HepG2 (cell line): ENCODE results near the gene CHMP5. TPM values are rescaled to one million over a fixed set of nuclear protein-coding genes. Genes with fewer than 3 reads are reported as not detected.

Source experiments
- ATAC-seq: fragments of 200-7000 bp; cut with Tn5 transposase; 3 replicates; pipeline ENCODE4 v1.9.1; 2020; ENCODE audit warnings: mild to moderate bottlenecking, moderate library complexity
- BruUV-seq: library from RNA; stranded (reverse); fragments of 400-500 nt; replicated peaks from 2 replicates; lab custom pipeline; 2021; lab: Mats Ljungman, UMichigan
- CTCF ChIA-PET: fragments of 300-600 bp; formaldehyde crosslinking; extraction: SDS; loops from one replicate; lab custom pipeline; 2021; ENCODE audit warnings: low total read pairs, inconsistent platforms, low intra/inter-chr PET ratio; lab: Yijun Ruan, JAX
- POLR2A ChIA-PET: fragments of 350-600 bp; sonication (Branson Sonifier 250); formaldehyde crosslinking; loops from one replicate; lab custom pipeline; 2020; ENCODE audit warnings: antibody characterized with exemption, inconsistent platforms; lab: Yijun Ruan, JAX
- DNase-seq: peaks from one replicate; pipeline ENCODE4 v3.0.0-alpha.2; 2015; ENCODE audit warnings: low spot score
- FAIRE-seq: peaks from 3 replicates; lab custom pipeline; 2011; peaks lifted over from hg19 to GRCh38; lab: Jason Lieb, UNC
- H2AFZ ChIP-seq: one replicate; pipeline ENCODE4 v1.6.1; 2011; ENCODE audit warnings: low read length, inconsistent platforms
- H3K27ac ChIP-seq: fragments of 300-600 bp; 3 replicates; pipeline ENCODE4 v1.8.0; 2011; ENCODE audit warnings: mixed run types, mild to moderate bottlenecking, mixed read lengths, low read length, inconsistent platforms; ENCODE audit not compliant: insufficient read depth; ENCODE audit errors: extremely low read length
- H3K27me3 ChIP-seq, 2 experiments: fragments of 200-600 bp in 1 of 2; 2 replicates in 1 of 2; 3 replicates in 1 of 2; pipeline versions ENCODE4 v1.6.0 to v1.8.0; 2011; ENCODE audit warnings: low read length in 2 of 2, mild to moderate bottlenecking in 2 of 2, moderate library complexity in 2 of 2, inconsistent platforms in 1 of 2; ENCODE audit not compliant: insufficient read depth in 2 of 2, control insufficient read depth in 1 of 2
- H3K36me3 ChIP-seq, 2 experiments: fragments of 200-600 bp in 1 of 2; replicated peaks in 1 of 2; 2 replicates in 1 of 2; 3 replicates in 1 of 2; pipeline versions ENCODE4 v1.5.1 to v1.8.0; 2011; ENCODE audit warnings: low read length in 2 of 2, inconsistent platforms in 1 of 2; ENCODE audit not compliant: insufficient read depth in 2 of 2, control insufficient read depth in 1 of 2
- H3K4me1 ChIP-seq: 2 replicates; pipeline ENCODE4 v1.5.1; 2012; ENCODE audit warnings: low read length, inconsistent platforms; ENCODE audit not compliant: insufficient read depth
- H3K4me2 ChIP-seq: 2 replicates; pipeline ENCODE4 v1.6.0; 2011; ENCODE audit warnings: low read depth, low read length, inconsistent platforms
- H3K4me3 ChIP-seq, 3 experiments: fragments of 200-600 bp in 1 of 3; sonication (generic), shearing (Covaris generic) in 1 of 3; replicated peaks in 1 of 3; 2 replicates each; pipeline ENCODE4 v1.5.1; 2011 to 2016; ENCODE audit warnings: low read length in 3 of 3, inconsistent platforms in 2 of 3, low read depth in 2 of 3, mild to moderate bottlenecking in 2 of 3, control low read depth in 1 of 3, mixed read lengths in 1 of 3; ENCODE audit not compliant: insufficient read depth in 1 of 3
- H3K79me2 ChIP-seq: one replicate; pipeline ENCODE4 v1.6.1; 2011; ENCODE audit warnings: low read length, inconsistent platforms; ENCODE audit not compliant: insufficient read depth
- H3K9ac ChIP-seq: 2 replicates; pipeline ENCODE4 v1.6.0; 2011; ENCODE audit warnings: mild to moderate bottlenecking, low read depth, low read length, inconsistent platforms; ENCODE audit not compliant: insufficient read depth
- H3K9me3 ChIP-seq: 2 replicates; pipeline ENCODE4 v1.5.1; 2012; ENCODE audit warnings: mild to moderate bottlenecking, low read length
- H4K20me1 ChIP-seq: 2 replicates; pipeline ENCODE4 v1.6.0; 2011; ENCODE audit warnings: inconsistent platforms, mild to moderate bottlenecking, low read length, moderate library complexity; ENCODE audit not compliant: insufficient read depth
- FIP1L1 ChIP-seq: fragments of 200-400 bp; formaldehyde crosslinking; IDR thresholded peaks from 2 replicates; pipeline ENCODE4 v1.6.1; 2018; ENCODE audit warnings: low read depth, mild to moderate bottlenecking, low read length, moderate library complexity, borderline replicate concordance; ENCODE audit not compliant: insufficient read depth
- GATAD2A ChIP-seq: IDR thresholded peaks from 2 replicates; pipeline ENCODE4 v1.6.1; 2016
- GLI4 ChIP-seq: sonication (generic); formaldehyde crosslinking; IDR thresholded peaks from 2 replicates; pipeline ENCODE4 v1.5.1; 2020; ENCODE audit warnings: missing genetic modification reagents, mild to moderate bottlenecking, moderate library complexity, borderline replicate concordance
- MYNN ChIP-seq: sonication (generic); formaldehyde crosslinking; IDR thresholded peaks from 2 replicates; pipeline ENCODE4 v1.4.0; 2020; ENCODE audit warnings: mild to moderate bottlenecking, low read depth, missing genetic modification reagents
- NR2F6 ChIP-seq, 2 experiments: IDR thresholded peaks; 2 replicates each; pipeline ENCODE4 v1.6.1; 2016; ENCODE audit warnings: antibody characterized with exemption in 1 of 2, mild to moderate bottlenecking in 1 of 2
- REL ChIP-seq: sonication (generic); formaldehyde crosslinking; conservative IDR thresholded peaks from 2 replicates; pipeline ENCODE4 v1.8.0; 2022; ENCODE audit warnings: mild to moderate bottlenecking, missing genetic modification reagents, moderate library complexity
- SKIL ChIP-seq: sonication (generic); formaldehyde crosslinking; IDR thresholded peaks from 2 replicates; pipeline ENCODE4 v1.8.0; 2022; ENCODE audit warnings: missing genetic modification reagents, mild to moderate bottlenecking, moderate library complexity, borderline replicate concordance
- SMARCE1 ChIP-seq: fragments of 450-650 bp; IDR thresholded peaks from 2 replicates; pipeline ENCODE4 v1.6.1; 2017; ENCODE audit warnings: borderline replicate concordance
- SNAPC2 ChIP-seq: sonication (generic); formaldehyde crosslinking; IDR thresholded peaks from 2 replicates; pipeline ENCODE4 v1.8.1; 2022; ENCODE audit warnings: mild to moderate bottlenecking, missing genetic modification reagents
- TEAD3 ChIP-seq: optimal IDR thresholded peaks from 2 replicates; pipeline ENCODE3; 2016; ENCODE audit warnings: borderline replicate concordance
- ZNF230 ChIP-seq: sonication (generic); formaldehyde crosslinking; IDR thresholded peaks from 2 replicates; pipeline ENCODE4 v1.4.0; 2020; ENCODE audit warnings: mild to moderate bottlenecking, missing genetic modification reagents
- ZNF768 ChIP-seq: sonication (generic); formaldehyde crosslinking; IDR thresholded peaks from 2 replicates; pipeline ENCODE4 v1.4.0; 2020; ENCODE audit warnings: missing genetic modification reagents
- ZZZ3 ChIP-seq: sonication (generic); formaldehyde crosslinking; IDR thresholded peaks from 2 replicates; pipeline ENCODE4 v1.4.0; 2020; ENCODE audit warnings: missing genetic modification reagents, mild to moderate bottlenecking, borderline replicate concordance
- WGBS: methylation state at CpG from one replicate; pipeline ENCODE4 v1.1.6; 2017; ENCODE audit warnings: low lambda C conversion rate; 5-methylcytosine and 5-hydroxymethylcytosine counted together
- in situ Hi-C: cut with HindIII; loops from 2 replicates; pipeline ENCODE4 v1.10.0; 2017; ENCODE audit warnings: low pct_unique_long_range_greater_than_20kb; ENCODE audit not compliant: extremely low pct_ligation_motif_present
- intact Hi-C: fragments of 100-400 bp; cut with micrococcal nuclease; formaldehyde crosslinking; loops from one replicate; pipeline ENCODE4 v1.10.0; 2022; ENCODE audit not compliant: unreplicated experiment
- polyA plus RNA-seq, 8 experiments: library from polyadenylated mRNA; depleted of rRNA in 3 of 8; stranded (reverse) in 7 of 8; unstranded in 1 of 8; fragments of >200 nt; fragmentation: Illumina TruSeq in 4 of 8; extraction: Trizol in 4 of 8; gene quantifications; 2 replicates each; pipeline versions ENCODE4 v1.2.1 to v1.2.3, GENCODE V29; 2011 to 2016; ENCODE audit warnings: low read depth in 4 of 8, missing spikeins in 1 of 8, mixed read lengths in 1 of 8; ENCODE audit not compliant: insufficient read depth in 1 of 8
- total RNA-seq, 5 experiments: library from RNA; depleted of rRNA; stranded (reverse); fragments of >200 nt; fragmentation: Illumina TruSeq; extraction: Trizol; gene quantifications; 2 replicates each; pipeline ENCODE4 v1.2.3, GENCODE V29; 2016; ENCODE audit warnings: low read depth in 1 of 5
- TF ChIP-seq, protein P1 (sequence below): sonication (generic); formaldehyde crosslinking; IDR thresholded peaks from 2 replicates; pipeline ENCODE4 v1.8.0; 2022; ENCODE audit warnings: mild to moderate bottlenecking, missing genetic modification reagents
- TF ChIP-seq, protein P2 (sequence below): sonication (generic); formaldehyde crosslinking; IDR thresholded peaks from 2 replicates; pipeline ENCODE4 v1.5.1; 2020; ENCODE audit warnings: mild to moderate bottlenecking, missing genetic modification reagents, borderline replicate concordance

Gene CHMP5
- total and polyA plus RNA-seq, 2 of the 13 experiments (the other 11 are each of a cell fraction or from before 2014, with no cell fraction given), result 46.0 to 57.3 TPM

DNA sequence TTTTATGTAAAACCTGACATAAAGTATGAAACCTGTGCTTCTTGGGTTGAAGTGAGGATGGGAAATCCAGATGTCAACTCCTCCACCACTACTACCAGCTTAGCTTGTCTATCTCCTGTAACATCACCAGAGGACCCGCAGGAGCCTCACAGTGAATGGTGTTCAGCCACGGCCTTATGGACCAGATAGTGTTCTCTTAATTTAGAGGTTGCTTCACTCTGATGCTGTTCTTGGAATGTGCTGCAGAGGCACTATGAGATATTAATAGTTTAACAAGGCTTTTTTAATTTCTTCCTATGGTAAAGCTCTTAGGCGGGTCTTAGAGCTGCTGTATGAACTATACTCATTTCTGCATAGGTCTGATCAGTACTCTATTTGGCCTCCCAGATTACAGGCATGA is 53.4 kb downstream of the CHMP5 start (continued):
- TF ChIP-seq, protein P1, sequence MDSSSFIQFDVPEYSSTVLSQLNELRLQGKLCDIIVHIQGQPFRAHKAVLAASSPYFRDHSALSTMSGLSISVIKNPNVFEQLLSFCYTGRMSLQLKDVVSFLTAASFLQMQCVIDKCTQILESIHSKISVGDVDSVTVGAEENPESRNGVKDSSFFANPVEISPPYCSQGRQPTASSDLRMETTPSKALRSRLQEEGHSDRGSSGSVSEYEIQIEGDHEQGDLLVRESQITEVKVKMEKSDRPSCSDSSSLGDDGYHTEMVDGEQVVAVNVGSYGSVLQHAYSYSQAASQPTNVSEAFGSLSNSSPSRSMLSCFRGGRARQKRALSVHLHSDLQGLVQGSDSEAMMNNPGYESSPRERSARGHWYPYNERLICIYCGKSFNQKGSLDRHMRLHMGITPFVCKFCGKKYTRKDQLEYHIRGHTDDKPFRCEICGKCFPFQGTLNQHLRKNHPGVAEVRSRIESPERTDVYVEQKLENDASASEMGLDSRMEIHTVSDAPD (CRISPR knock-in tag), result no peak
- no peak for TF ChIP-seq GATAD2A
- no peak for TF ChIP-seq ZNF230 (CRISPR knock-in tag)
- TF ChIP-seq ZNF768 (CRISPR knock-in tag), result no peak
- no peak for TF ChIP-seq ZZZ3

GRCh38 chr9:33318781-33319180 is 53.9 kb downstream of the CHMP5 start:
- Histone ChIP-seq H2AFZ (no peak overlapping the region), H3K4me1 (no peaks in the 10 kb centered on the region), H3K36me3 (peaks cover 29 to 79% of the 10 kb centered on the region in 2 experiments), H3K4me3 (no peak overlapping the region), H3K27me3 (no peaks in the 10 kb centered on the region), H4K20me1 (no peaks in the 10 kb centered on the region), H3K79me2 (no peaks in the 10 kb centered on the region), H3K9me3 (no peaks in the 10 kb centered on the region), H3K4me2 (no peak overlapping the region), H3K9ac (no peak overlapping the region), H3K27ac (no peak overlapping the region)
- ChIA-PET POLR2A (interaction anchor here (1.1 kb wide), 1 partner anchor 29 kb away, joined by 5 read pairs; the partner anchor contains the start of gene NFX1), CTCF (no interaction called here)
- no peak for DNase-seq
- ATAC-seq, result no peak
- intact Hi-C loops, result no loop called here
- no peak for FAIRE-seq
- 100% methylated on average over 3 of the region's 8 CpGs for WGBS
- BruUV-seq, result no TSS peak
- in situ Hi-C loops, result no loop called here
- no peak for TF ChIP-seq FIP1L1
- no peak for TF ChIP-seq GLI4 (CRISPR knock-in tag)
- TF ChIP-seq TEAD3, result no peak
- no peak for TF ChIP-seq ZNF768 (CRISPR knock-in tag)
- TF ChIP-seq NR2F6 (IDR thresholded peaks at IDR 0.05), result no peak
- no peak for TF ChIP-seq NR2F6 (CRISPR knock-in tag; IDR thresholded peaks at IDR 0.05)
- TF ChIP-seq, protein P2, sequence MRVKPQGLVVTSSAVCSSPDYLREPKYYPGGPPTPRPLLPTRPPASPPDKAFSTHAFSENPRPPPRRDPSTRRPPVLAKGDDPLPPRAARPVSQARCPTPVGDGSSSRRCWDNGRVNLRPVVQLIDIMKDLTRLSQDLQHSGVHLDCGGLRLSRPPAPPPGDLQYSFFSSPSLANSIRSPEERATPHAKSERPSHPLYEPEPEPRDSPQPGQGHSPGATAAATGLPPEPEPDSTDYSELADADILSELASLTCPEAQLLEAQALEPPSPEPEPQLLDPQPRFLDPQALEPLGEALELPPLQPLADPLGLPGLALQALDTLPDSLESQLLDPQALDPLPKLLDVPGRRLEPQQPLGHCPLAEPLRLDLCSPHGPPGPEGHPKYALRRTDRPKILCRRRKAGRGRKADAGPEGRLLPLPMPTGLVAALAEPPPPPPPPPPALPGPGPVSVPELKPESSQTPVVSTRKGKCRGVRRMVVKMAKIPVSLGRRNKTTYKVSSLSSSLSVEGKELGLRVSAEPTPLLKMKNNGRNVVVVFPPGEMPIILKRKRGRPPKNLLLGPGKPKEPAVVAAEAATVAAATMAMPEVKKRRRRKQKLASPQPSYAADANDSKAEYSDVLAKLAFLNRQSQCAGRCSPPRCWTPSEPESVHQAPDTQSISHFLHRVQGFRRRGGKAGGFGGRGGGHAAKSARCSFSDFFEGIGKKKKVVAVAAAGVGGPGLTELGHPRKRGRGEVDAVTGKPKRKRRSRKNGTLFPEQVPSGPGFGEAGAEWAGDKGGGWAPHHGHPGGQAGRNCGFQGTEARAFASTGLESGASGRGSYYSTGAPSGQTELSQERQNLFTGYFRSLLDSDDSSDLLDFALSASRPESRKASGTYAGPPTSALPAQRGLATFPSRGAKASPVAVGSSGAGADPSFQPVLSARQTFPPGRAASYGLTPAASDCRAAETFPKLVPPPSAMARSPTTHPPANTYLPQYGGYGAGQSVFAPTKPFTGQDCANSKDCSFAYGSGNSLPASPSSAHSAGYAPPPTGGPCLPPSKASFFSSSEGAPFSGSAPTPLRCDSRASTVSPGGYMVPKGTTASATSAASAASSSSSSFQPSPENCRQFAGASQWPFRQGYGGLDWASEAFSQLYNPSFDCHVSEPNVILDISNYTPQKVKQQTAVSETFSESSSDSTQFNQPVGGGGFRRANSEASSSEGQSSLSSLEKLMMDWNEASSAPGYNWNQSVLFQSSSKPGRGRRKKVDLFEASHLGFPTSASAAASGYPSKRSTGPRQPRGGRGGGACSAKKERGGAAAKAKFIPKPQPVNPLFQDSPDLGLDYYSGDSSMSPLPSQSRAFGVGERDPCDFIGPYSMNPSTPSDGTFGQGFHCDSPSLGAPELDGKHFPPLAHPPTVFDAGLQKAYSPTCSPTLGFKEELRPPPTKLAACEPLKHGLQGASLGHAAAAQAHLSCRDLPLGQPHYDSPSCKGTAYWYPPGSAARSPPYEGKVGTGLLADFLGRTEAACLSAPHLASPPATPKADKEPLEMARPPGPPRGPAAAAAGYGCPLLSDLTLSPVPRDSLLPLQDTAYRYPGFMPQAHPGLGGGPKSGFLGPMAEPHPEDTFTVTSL, result no peak
- TF ChIP-seq REL, result no peak
- no peak for TF ChIP-seq SKIL (CRISPR knock-in tag)
- no peak for TF ChIP-seq SNAPC2 (CRISPR knock-in tag)
- TF ChIP-seq SMARCE1, result no peak
- TF ChIP-seq MYNN (CRISPR knock-in tag), result no peak
